Uterus (tissue), 2 donors: ENCODE data around the gene SUGCT.

Experiments used
- POLR2A ChIP-seq, 2 donors: fragments of 450-650 bp; IDR thresholded peaks; one replicate each; pipeline ENCODE4 v1.6.1; 2016; ENCODE audit warnings: antibody characterized with exemption in 2 of 2, mild to moderate bottlenecking in 1 of 2, moderate library complexity in 1 of 2
- TF ChIP-seq, protein P1 (sequence below), 4 experiments: fragments of 200-600 bp in 2 of 4; fragments of 450-650 bp in 2 of 4; sonication (generic) in 2 of 4; IDR thresholded peaks; one replicate each; pipeline ENCODE4 v1.5.1; 2016 to 2019; ENCODE audit warnings: antibody characterized with exemption in 4 of 4, mild to moderate bottlenecking in 2 of 4, moderate library complexity in 1 of 4

DNA sequence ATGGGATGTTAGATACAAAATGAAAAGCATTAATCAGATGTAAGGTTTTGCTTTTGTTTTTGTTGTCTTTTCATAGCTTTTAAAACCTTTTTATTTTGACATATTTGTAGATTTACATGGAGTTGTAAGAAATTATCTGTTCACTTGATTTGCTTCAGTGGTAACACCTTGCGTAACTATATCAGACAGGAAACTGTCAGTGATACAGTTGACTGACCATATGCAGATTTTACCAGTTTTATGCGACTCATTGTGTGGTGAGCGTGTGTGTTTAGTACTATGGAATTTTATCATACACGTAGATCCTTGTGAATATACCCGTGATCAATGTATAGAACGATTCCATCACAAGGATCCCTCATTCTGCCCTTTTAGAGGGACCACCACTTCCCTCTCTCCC is 701.4 kb downstream of the SUGCT start:
- TF ChIP-seq POLR2A (IDR thresholded peaks at IDR 0.05) = no peak
- TF ChIP-seq, protein P1, sequence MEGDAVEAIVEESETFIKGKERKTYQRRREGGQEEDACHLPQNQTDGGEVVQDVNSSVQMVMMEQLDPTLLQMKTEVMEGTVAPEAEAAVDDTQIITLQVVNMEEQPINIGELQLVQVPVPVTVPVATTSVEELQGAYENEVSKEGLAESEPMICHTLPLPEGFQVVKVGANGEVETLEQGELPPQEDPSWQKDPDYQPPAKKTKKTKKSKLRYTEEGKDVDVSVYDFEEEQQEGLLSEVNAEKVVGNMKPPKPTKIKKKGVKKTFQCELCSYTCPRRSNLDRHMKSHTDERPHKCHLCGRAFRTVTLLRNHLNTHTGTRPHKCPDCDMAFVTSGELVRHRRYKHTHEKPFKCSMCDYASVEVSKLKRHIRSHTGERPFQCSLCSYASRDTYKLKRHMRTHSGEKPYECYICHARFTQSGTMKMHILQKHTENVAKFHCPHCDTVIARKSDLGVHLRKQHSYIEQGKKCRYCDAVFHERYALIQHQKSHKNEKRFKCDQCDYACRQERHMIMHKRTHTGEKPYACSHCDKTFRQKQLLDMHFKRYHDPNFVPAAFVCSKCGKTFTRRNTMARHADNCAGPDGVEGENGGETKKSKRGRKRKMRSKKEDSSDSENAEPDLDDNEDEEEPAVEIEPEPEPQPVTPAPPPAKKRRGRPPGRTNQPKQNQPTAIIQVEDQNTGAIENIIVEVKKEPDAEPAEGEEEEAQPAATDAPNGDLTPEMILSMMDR (IDR thresholded peaks at IDR 0.05) = no peak
